HCT116 (cell line): ENCODE data around the gene COL21A1. TPM values are rescaled to one million over a fixed set of nuclear protein-coding genes. Genes with fewer than 3 reads are reported as not detected.

Experiments used
- ATAC-seq: fragments of 200-7000 bp; cut with Tn5 transposase; 2 replicates; pipeline ENCODE4 v1.9.1; 2020; ENCODE audit warnings: mild to moderate bottlenecking, moderate library complexity
- BruUV-seq: library from RNA; stranded (reverse); fragments of 400-500 nt; replicated peaks from 2 replicates; lab custom pipeline; 2021; lab: Mats Ljungman, UMichigan
- CTCF ChIA-PET: fragments of 300-600 bp; sonication (Branson Sonifier 250); formaldehyde crosslinking; loops from one replicate; lab custom pipeline; 2021; ENCODE audit warnings: antibody characterized with exemption; lab: Charles Lee
- POLR2A ChIA-PET: fragments of 300-600, 350-600 bp; sonication (Branson Sonifier 250); formaldehyde crosslinking; loops from one replicate; lab custom pipeline; 2021; ENCODE audit warnings: antibody characterized with exemption; lab: Charles Lee
- RAD21 ChIA-PET, 2 experiments: fragments of 300-600 bp; sonication (Branson Sonifier 250); formaldehyde crosslinking; loops; one replicate each; lab custom pipeline; 2023; ENCODE audit warnings: low total read pairs in 2 of 2; ENCODE audit not compliant: uncharacterized antibody in 2 of 2, unreplicated experiment in 2 of 2, low non-redundant PET in 1 of 2; lab: Charles Lee
- DNase-seq: peaks from one replicate; pipeline ENCODE4 v3.0.0-alpha.2; 2010; ENCODE audit warnings: low read depth, low spot score
- H2AFZ ChIP-seq: fragments of 200-600 bp; shearing (Covaris generic), sonication (generic); 2 replicates; pipeline ENCODE4 v1.6.1; 2017; ENCODE audit warnings: low read depth, mixed run types, mixed read lengths, antibody characterized with exemption, low read length; ENCODE audit not compliant: poor library complexity, severe bottlenecking
- H3K27ac ChIP-seq: 2 replicates; pipeline ENCODE4 v1.5.1; 2012; ENCODE audit warnings: low read depth, low read length
- H3K27me3 ChIP-seq: fragments of 200-600 bp; sonication (generic); 2 replicates; pipeline ENCODE4 v1.6.1; 2016; ENCODE audit warnings: mixed run types, low read length, mixed read lengths; ENCODE audit not compliant: insufficient read depth
- H3K36me3 ChIP-seq, 2 experiments: fragments of 200-500 bp in 1 of 2; fragments of 200-600 bp in 1 of 2; sonication (Bioruptor generic) in 1 of 2; sonication (generic) in 1 of 2; 2 replicates each; pipeline versions ENCODE4 v1.5.1 to v1.6.1; 2014 to 2016; ENCODE audit warnings: low read length in 2 of 2, inconsistent platforms in 1 of 2, mixed read lengths in 1 of 2, mixed run types in 1 of 2; ENCODE audit not compliant: insufficient read depth in 2 of 2, control insufficient read depth in 1 of 2
- H3K4me1 ChIP-seq, 2 experiments: fragments of 200-600 bp in 1 of 2; sonication (generic) in 1 of 2; 2 replicates each; pipeline versions ENCODE4 v1.5.1 to v1.6.1; 2012 to 2017; ENCODE audit warnings: low read length in 2 of 2, inconsistent platforms in 1 of 2, mild to moderate bottlenecking in 1 of 2, mixed read lengths in 1 of 2, mixed run types in 1 of 2, moderate library complexity in 1 of 2; ENCODE audit not compliant: insufficient read depth in 2 of 2, control insufficient read depth in 1 of 2
- H3K4me2 ChIP-seq: fragments of 200-600 bp; sonication (generic); 2 replicates; pipeline ENCODE4 v1.6.1; 2017; ENCODE audit warnings: mixed run types, low read length, mixed read lengths
- H3K4me3 ChIP-seq, 2 experiments: fragments of 200-600 bp in 1 of 2; sonication (generic) in 1 of 2; replicated peaks in 1 of 2; 2 replicates each; pipeline ENCODE4 v1.5.1; 2011 to 2016; ENCODE audit warnings: low read length in 2 of 2, control low read depth in 1 of 2, low read depth in 1 of 2, mild to moderate bottlenecking in 1 of 2, mixed read lengths in 1 of 2, mixed run types in 1 of 2
- H3K79me2 ChIP-seq: fragments of 200-600 bp; sonication (generic); 2 replicates; pipeline ENCODE4 v1.6.1; 2017; ENCODE audit warnings: mild to moderate bottlenecking, mixed run types, low read length, moderate library complexity, mixed read lengths; ENCODE audit not compliant: insufficient read depth
- H3K9ac ChIP-seq: fragments of 200-600 bp; sonication (generic); 2 replicates; pipeline ENCODE4 v1.6.1; 2016; ENCODE audit warnings: low read length, mixed read lengths
- H3K9me2 ChIP-seq: fragments of 200-600 bp; sonication (generic), shearing (Covaris generic); 2 replicates; pipeline ENCODE4 v1.6.1; 2017; ENCODE audit warnings: mixed run types, mild to moderate bottlenecking, moderate library complexity; ENCODE audit not compliant: insufficient read depth
- H3K9me3 ChIP-seq, 2 experiments: fragments of 200-500 bp in 1 of 2; fragments of 200-600 bp in 1 of 2; sonication (Bioruptor generic) in 1 of 2; sonication (generic) in 1 of 2; 2 replicates each; pipeline ENCODE4 v1.6.1; 2014 to 2017; ENCODE audit warnings: low read length in 2 of 2, mixed read lengths in 2 of 2, inconsistent platforms in 1 of 2, low read depth in 1 of 2, mild to moderate bottlenecking in 1 of 2, mixed run types in 1 of 2, moderate library complexity in 1 of 2; ENCODE audit not compliant: control insufficient read depth in 1 of 2, insufficient read depth in 1 of 2
- H4K20me1 ChIP-seq: fragments of 200-600 bp; sonication (generic), shearing (Covaris generic); 2 replicates; pipeline ENCODE4 v1.6.1; 2017; ENCODE audit warnings: mixed run types, mild to moderate bottlenecking, moderate library complexity; ENCODE audit not compliant: insufficient read depth
- CBX3 ChIP-seq: IDR thresholded peaks from 2 replicates; pipeline ENCODE4 v1.6.1; 2012; ENCODE audit warnings: low read depth
- CEBPB ChIP-seq: IDR thresholded peaks from 2 replicates; pipeline ENCODE4 v1.6.1; 2012; ENCODE audit warnings: low read depth
- EGR1 ChIP-seq: IDR thresholded peaks from 2 replicates; pipeline ENCODE4 v1.6.1; 2012; ENCODE audit warnings: low read depth
- ELF1 ChIP-seq: IDR thresholded peaks from 2 replicates; pipeline ENCODE4 v1.6.1; 2012; ENCODE audit warnings: low read depth, borderline replicate concordance
- EZH2 ChIP-seq: fragments of 200-600 bp; sonication (generic); IDR thresholded peaks from 2 replicates; pipeline ENCODE4 v1.6.1; 2017; ENCODE audit warnings: antibody characterized with exemption, mixed run types
- FOSL1 ChIP-seq: IDR thresholded peaks from 2 replicates; pipeline ENCODE4 v1.6.1; 2012; ENCODE audit warnings: low read depth
- JUND ChIP-seq: IDR thresholded peaks from 2 replicates; pipeline ENCODE4 v1.6.1; 2012
- POLR2A ChIP-seq: IDR thresholded peaks from 2 replicates; pipeline ENCODE4 v1.7.0; 2011; ENCODE audit warnings: borderline replicate concordance; ENCODE audit not compliant: insufficient read depth, insufficient read length; ENCODE audit errors: extremely low read depth
- POLR2AphosphoS5 ChIP-seq: IDR thresholded peaks from 2 replicates; pipeline ENCODE4 v1.6.1; 2011; ENCODE audit warnings: mild to moderate bottlenecking, low read depth, low read length, moderate library complexity
- RAD21 ChIP-seq: IDR thresholded peaks from 2 replicates; pipeline ENCODE4 v1.6.1; 2012; ENCODE audit warnings: low read depth, mild to moderate bottlenecking
- SIN3A ChIP-seq: IDR thresholded peaks from 2 replicates; pipeline ENCODE4 v1.6.1; 2012; ENCODE audit warnings: low read depth
- SP1 ChIP-seq: IDR thresholded peaks from 2 replicates; pipeline ENCODE4 v1.6.1; 2012; ENCODE audit warnings: low read depth
- YY1 ChIP-seq: IDR thresholded peaks from 2 replicates; pipeline ENCODE4 v1.6.1; 2011; ENCODE audit warnings: low read length, low read depth, moderate library complexity, mild to moderate bottlenecking; ENCODE audit not compliant: insufficient replicate concordance; ENCODE audit errors: extremely low read depth
- ZNF274 ChIP-seq: fragments of 200-500 bp; sonication (Bioruptor generic); IDR thresholded peaks from 2 replicates; pipeline ENCODE4 v1.6.1; 2014; ENCODE audit warnings: mild to moderate bottlenecking, low read depth, low read length, inconsistent platforms
- intact Hi-C: fragments of 100-400 bp; cut with micrococcal nuclease; formaldehyde crosslinking; loops from 2 replicates; pipeline ENCODE4 v1.10.0; 2022
- total RNA-seq: library from RNA; stranded (reverse); gene quantifications from one replicate; pipeline ENCODE4 v1.2.1, GENCODE V29; 2021; ENCODE audit not compliant: unreplicated experiment
- TF ChIP-seq, protein P1 (sequence below): IDR thresholded peaks from 2 replicates; pipeline ENCODE4 v1.6.1; 2012
- TF ChIP-seq, protein P2 (sequence below): IDR thresholded peaks from 2 replicates; pipeline ENCODE4 v1.6.1; 2012
- TF ChIP-seq, protein P3 (sequence below): IDR thresholded peaks from 2 replicates; pipeline ENCODE4 v1.6.1; 2012; ENCODE audit warnings: low read depth

Gene COL21A1
- total RNA-seq, 1 experiment from 2014 or later = not detected

DNA sequence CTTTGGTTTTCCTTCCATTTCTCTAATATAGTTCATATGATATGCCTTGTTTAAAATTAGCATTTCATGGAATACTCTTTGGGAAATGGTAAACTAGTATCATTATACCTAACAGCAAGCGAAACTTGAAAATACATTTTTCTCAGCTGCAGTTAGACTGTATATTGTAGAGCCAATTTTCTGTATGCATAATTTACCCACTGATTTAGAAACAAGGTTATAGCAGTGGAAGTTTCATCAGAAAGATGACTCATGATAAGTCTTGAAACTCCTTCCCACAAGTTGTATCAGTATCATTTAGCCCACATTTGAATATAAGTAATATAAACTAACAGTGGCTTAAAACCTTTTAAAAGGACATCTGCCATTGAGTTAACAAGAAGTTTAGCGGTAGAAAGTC lies 207.2 kb downstream of the COL21A1 start:
- Histone ChIP-seq H3K4me3 (no peak overlapping the region), H3K9me3 (no peaks in the 10 kb centered on the region), H3K4me1 (no peaks in the 10 kb centered on the region), H3K27ac (no peak overlapping the region), H3K36me3 (no peaks in the 10 kb centered on the region), H2AFZ (no peak overlapping the region), H3K9me2 (no peaks in the 10 kb centered on the region), H3K79me2 (no peaks in the 10 kb centered on the region), H3K27me3 (no peaks in the 10 kb centered on the region), H3K4me2 (no peak overlapping the region), H3K9ac (no peak overlapping the region), H4K20me1 (no peaks in the 10 kb centered on the region)
- no TSS peak for BruUV-seq
- ChIA-PET CTCF (no interaction called here), RAD21 (no interaction called here), POLR2A (no interaction called here)
- no peak for ATAC-seq
- intact Hi-C loops = no loop called here
- TF ChIP-seq RAD21 = no peak
- TF ChIP-seq POLR2A = no peak
- TF ChIP-seq ZNF274 = no peak
- TF ChIP-seq JUND = no peak
- TF ChIP-seq, protein P1, sequence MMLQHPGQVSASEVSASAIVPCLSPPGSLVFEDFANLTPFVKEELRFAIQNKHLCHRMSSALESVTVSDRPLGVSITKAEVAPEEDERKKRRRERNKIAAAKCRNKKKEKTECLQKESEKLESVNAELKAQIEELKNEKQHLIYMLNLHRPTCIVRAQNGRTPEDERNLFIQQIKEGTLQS = no peak
- no peak for TF ChIP-seq EGR1
- no peak for TF ChIP-seq POLR2AphosphoS5
- TF ChIP-seq SP1 = no peak
- DNase-seq = no peak

- Histone ChIP-seq H2AFZ (no peak overlapping the region), H3K4me2 (no peak overlapping the region), H3K36me3 (no peaks in the 10 kb centered on the region), H3K9me3 (no peaks in the 10 kb centered on the region), H3K4me1 (no peaks in the 10 kb centered on the region), H3K27ac (no peak overlapping the region), H3K9me2 (no peaks in the 10 kb centered on the region), H3K27me3 (no peaks in the 10 kb centered on the region), H3K9ac (no peak overlapping the region), H3K79me2 (no peaks in the 10 kb centered on the region), H4K20me1 (no peaks in the 10 kb centered on the region), H3K4me3 (no peak overlapping the region)
- POLR2A ChIA-PET = no interaction called here
- CTCF ChIA-PET = no interaction called here
- intact Hi-C loops = no loop called here
- ATAC-seq (no peak), DNase-seq (no peak)
- RAD21 ChIA-PET = no interaction called here
- no TSS peak for BruUV-seq
- TF ChIP-seq CBX3 = no peak
- no peak for TF ChIP-seq FOSL1
- TF ChIP-seq, protein P2, sequence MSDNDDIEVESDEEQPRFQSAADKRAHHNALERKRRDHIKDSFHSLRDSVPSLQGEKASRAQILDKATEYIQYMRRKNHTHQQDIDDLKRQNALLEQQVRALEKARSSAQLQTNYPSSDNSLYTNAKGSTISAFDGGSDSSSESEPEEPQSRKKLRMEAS = no peak
- no peak for TF ChIP-seq JUND
- TF ChIP-seq ELF1 = no peak
- no peak for TF ChIP-seq RAD21
- TF ChIP-seq CEBPB = no peak
- no peak for TF ChIP-seq EZH2
- TF ChIP-seq POLR2AphosphoS5 = no peak
- TF ChIP-seq, protein P1 = no peak
- no peak for TF ChIP-seq SP1
- TF ChIP-seq ZNF274 = no peak
- no peak for TF ChIP-seq SIN3A
- TF ChIP-seq YY1 = no peak
- TF ChIP-seq, protein P3, sequence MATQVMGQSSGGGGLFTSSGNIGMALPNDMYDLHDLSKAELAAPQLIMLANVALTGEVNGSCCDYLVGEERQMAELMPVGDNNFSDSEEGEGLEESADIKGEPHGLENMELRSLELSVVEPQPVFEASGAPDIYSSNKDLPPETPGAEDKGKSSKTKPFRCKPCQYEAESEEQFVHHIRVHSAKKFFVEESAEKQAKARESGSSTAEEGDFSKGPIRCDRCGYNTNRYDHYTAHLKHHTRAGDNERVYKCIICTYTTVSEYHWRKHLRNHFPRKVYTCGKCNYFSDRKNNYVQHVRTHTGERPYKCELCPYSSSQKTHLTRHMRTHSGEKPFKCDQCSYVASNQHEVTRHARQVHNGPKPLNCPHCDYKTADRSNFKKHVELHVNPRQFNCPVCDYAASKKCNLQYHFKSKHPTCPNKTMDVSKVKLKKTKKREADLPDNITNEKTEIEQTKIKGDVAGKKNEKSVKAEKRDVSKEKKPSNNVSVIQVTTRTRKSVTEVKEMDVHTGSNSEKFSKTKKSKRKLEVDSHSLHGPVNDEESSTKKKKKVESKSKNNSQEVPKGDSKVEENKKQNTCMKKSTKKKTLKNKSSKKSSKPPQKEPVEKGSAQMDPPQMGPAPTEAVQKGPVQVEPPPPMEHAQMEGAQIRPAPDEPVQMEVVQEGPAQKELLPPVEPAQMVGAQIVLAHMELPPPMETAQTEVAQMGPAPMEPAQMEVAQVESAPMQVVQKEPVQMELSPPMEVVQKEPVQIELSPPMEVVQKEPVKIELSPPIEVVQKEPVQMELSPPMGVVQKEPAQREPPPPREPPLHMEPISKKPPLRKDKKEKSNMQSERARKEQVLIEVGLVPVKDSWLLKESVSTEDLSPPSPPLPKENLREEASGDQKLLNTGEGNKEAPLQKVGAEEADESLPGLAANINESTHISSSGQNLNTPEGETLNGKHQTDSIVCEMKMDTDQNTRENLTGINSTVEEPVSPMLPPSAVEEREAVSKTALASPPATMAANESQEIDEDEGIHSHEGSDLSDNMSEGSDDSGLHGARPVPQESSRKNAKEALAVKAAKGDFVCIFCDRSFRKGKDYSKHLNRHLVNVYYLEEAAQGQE = no peak
- no peak for TF ChIP-seq EGR1
- no peak for TF ChIP-seq POLR2A
Measured at GRCh38 chr6:56038764-56039163, 208.6 kb downstream of the COL21A1 start.
